Central memory CD4-positive, alpha-beta T cell (primary cell): ENCODE results near the gene TMEM204.
A peak's percentile ranks its signal among the peaks of the same experiment; 100 is the strongest.

Source experiments
- DNase-seq: peaks from one replicate; pipeline ENCODE4 v3.0.0; 2022
- total RNA-seq, 3 experiments: gene quantifications; one replicate each; lab custom pipeline; 2026; lab: John Stamatoyannopoulos, UW

TMEM204 gene
- 19.1 to 133 (median 37.0) reads per million in 3 experiments for total RNA-seq

DNA sequence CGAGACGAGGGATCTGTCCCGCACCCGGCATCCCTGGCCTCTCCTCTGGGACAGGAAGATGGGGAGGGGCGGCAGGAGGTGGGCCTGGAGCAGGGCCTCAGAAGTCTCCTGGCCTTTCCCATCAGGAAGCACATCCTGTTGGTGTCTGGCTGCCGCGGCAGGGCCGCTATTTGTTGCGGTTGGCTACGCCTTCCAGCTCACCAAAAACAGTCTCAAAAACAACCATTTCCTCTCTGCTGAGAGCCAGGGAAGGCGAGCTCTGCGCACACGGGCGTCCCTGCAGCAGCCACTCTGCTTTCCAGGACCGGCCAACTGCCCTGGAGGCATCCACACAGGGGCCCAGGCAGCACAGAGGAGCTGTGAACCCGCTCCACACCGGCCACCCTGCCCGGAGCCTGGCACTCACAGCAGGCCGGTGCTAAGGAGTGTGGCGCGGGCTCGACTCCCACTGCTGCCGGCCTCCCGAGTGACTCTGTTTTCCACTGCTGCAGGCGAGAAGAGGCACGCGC lies at the start of gene TMEM204:
Gene TMEM204, plus strand, starts transcription at position 224 of the 509 bp plus-strand sequence. CDS start 610 bp downstream, outside the sequence.
- peak; percentile 52 for DNase-seq

DNA sequence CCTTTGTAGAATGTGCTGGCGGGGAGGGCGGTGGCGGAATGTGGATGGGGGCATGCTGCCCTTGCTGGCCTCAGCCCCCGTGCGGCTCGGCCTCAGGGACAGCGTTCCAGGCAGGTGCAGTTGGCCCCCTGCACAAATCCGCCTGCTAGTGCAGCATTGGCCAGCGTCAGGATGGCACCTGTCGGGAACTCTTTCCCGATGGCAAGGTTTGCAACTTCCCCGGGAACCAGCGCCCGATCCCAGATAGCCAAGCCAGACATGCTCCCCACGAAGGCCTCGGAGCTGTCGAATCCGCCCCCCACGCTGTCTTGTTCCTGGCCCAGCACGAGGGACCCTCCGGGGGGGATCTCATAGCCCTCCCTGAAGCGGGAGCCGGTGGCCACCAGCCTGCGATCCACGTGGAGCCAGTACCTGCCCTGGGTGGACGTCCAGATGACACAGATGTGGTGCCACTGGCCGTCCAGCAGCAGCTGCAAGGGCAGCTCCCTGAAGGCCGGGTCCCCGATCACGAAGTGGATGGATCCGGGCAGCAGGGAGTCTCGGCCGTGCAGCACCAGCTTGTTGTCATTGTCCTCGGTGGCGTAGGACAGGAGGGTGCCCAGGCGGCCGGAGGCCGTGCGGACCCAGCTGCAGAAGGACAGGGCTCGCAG lies 47.5 kb upstream of the TMEM204 start:
- DNase-seq, result no peak

DNA sequence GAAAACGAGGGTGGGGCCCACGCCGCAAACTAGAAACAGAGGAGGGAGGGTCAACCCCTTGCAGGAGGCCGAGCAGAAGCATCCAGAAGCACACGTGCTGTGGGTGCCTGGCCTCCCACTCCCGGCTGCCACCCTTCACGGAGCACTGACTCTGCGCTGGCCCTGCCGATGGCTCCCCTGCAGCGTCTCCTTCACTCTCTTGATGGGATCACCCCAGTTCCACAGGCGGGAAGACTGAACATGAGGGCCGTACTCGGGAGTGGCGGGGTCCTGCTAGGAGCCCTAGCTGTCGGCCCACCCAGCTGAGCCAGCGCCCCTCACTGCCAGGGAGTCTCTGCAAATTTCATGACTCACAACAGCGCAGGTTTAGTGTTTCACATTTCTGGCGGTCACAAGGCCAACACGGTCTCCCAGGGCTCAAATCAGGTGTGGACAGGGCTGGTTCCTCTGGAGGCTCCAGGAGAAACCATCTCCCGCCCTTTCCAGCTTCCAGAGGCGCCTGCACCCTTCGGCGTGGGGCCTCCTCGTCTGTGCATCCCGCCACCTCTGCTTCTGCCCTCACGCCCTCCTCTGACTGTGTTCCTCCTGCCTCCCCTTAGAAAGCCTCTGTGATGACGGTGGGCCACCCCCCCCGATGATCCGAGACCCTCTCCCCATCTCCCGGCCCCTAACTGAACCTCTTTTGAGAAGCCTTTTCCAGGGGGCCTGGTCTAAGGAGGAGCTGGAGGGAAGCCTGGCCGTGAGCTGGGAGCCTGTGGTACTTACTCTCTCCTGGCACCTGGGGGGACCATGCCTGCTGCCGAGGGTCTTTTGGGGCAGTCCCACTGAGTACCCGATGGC lies 46.7 kb upstream of the TMEM204 start:
- no peak for DNase-seq

DNA sequence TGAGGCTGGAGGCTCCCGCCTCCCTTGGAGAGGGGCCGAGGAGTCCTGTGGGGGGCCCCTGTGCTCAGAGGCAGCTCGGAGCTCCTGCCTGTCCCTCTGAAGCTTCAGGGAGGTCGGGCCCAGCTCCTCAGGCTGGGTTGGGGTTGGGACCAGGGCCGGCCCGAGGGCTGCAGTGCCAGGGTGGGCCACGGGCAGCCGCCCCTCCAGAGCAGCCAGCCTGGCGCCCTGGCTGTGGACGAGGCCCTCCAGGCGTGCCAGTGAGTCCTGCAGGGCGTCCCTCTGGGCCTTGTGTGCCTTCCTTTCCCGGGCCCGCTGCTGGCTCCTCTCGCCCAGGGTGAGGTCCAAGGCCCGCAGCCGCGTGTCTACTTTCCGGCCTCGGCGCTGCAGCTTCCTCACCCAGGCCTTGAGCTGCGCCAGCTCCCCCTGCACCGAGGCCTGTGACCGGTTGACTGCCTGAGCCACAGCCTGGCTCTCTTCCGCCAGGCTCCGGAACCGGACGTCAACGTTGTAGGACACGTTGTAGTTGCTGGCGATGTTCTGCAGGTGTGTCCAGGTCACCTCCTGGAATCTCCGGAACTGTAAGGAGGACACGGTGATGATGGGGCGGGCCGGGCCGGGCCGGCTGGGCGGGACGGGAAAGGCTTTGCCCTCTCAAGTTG lies 45.9 kb upstream of the TMEM204 start:
- no peak for DNase-seq

DNA sequence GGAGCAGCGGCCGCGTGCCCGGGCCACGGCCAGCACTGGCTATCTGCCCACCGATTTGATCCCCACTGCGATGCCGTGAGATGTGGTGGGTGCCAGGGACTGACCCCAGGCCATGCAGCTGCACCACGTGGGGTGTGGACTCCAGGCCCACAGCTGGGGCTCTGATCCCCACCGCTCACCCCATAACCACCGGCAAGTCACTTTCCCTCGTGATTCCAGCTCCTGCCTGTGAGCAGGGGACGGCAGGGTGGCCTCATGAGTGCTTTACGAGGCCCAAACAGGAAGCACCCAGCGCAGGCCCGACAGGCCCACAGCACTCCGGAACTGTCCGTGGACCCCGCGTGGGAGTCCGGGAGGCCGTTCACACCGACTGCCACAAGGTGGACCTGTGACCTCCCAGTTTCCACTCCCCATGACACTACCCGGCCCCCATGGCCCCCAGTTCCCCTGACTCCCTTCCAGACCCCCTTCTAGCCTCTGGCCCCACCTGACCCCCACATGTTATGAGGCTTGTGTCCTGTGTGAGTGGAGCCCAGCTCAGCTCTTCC lies 45.3 kb upstream of the TMEM204 start:
- DNase-seq, result no peak

DNA sequence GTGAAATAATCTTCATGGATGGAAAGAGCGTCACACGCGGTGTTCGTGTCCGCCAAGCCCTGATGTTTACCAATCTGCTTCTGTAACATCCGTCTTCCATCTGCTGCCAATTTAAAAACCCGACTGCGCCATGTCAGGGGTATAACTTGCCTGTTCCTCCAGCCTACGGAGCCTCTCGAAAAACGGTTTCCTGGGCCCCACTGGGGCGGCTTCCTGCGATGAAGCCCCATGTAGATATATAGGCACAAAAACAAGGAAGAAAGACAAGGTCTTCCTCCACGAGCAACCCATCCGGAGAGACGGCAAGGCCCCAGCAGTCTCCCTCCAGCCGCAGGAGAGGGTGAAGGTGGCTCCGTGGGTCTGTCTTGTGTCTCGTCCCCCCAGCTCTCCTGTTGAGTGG lies 44.8 kb upstream of the TMEM204 start, which contains the start of gene PTX4:
Gene PTX4, minus strand, starts transcription at position 326 of the 400 bp plus-strand sequence. Its CDS starts 35 bp downstream, at position 291.
- no peak for DNase-seq

DNA sequence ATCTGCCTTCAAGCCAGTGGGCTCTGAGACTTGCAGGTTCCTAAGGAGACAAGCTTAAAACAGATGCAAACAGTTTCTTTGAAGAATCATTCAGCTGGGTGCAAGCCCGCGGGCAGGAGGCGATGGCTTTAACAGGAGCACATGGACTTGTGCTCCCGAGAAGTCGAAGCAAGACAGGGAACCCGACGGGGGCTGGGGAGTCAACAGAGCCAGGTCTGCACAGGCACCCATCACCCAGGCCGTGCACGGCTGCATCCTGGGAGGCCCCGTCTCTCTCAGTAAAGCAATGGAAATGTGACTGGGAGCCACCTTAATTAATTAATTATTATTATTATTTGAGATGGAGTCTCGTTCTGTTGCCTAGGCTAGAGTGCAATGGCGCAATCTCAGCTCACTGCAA lies 44.4 kb upstream of the TMEM204 start:
- no peak for DNase-seq

DNA sequence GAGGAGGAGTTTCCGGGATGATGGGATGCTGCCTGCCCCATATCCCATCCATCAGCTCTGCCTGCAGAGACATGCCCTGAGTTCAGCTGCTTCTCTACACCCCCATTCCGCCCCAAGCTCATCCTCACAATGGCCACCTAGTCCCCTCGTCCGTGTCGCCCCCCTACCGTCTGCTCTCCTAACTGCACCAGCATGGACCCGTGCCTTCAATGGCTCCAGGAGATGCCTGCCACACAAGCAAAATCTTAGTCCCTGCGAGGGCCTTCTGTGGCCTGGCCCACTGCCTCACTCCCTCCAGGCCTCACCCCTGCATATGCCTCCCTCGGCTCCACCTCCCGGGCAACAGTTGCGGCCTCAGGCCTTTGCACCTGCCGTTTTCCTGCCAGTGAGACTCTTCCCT lies 42.1 kb upstream of the TMEM204 start:
- no peak for DNase-seq

DNA sequence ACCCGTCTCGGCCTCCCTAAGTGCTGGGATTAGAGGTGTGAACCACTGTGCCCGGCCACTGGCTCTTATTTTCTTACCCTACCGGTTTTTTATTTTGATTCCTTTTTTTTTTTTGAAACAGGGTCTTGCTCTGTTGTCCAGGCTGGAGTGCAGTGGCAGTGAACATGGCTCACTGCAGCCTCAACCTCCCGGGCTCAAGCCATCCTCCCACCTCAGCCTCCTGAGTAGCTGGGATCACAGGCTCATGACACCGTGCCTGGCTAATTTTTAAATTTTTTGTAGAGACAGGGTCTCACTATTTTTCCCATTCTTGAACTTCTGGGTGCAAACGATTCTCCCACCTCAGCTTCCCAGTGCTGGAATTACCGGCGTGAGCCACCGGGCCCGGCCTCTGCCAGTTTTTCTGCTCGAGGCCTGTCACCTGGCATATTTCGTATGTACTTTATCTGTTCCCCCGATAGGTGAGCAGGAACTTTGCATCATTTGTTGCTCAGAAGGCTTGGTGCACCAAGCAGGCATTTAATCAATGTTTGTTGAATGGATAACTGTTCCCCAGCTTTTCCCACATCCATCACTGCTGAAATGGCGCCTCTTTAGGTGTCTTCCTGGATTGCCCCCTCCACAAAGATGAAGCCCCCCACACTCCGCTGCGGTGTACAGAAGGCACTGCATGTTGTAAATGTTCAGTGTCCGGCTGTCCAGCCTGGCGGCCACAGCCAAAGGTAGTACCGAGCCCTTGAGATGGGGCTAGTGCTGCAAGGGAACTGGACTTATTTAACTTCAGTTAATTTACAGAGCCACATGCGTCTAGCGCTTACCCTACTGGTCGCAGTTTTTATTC lies 41.2 kb upstream of the TMEM204 start:
- no peak for DNase-seq

DNA sequence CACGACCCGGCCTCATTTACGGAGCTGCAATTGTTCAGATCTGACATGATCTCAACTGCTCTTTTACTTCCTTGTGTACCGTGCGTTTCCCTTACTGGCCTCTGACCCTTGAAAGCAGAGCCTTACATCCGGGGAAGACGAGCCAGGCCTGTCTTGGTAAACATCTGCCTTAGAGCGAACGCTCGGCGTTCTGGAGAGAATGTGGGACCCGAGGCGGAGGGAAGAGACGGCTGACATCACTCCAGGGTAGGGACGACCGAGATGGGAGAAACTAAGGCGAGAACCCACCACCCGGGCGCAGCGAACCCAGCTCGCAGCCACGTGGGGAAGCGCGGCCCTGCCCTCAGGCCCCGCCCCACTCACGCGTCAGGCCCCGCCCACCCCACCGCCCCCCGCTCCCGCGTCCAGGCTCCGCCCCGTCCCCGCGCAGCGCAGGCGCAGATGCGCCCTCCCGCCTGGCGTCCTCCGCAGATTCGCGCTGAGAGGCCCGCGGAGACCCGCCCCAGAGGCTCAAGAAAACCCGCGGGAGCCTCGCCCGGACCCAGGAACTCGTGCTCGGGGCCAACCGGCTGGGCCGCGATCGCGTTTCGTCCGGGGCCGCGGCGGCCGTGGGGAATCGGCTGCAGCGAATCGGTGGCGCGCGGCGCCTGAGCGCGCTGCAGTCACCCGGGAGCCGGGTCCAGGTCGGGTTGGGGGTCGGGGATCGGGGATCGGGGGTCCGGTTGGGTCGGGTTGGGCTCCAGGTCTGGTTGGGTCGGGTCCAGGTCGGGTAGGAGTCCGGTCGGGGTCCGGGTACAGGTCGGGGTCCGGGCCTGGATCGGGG lies 40.3 kb upstream of the TMEM204 start, which contains the start of gene TELO2:
Gene TELO2, plus strand, starts transcription at position 438 of the 823 bp plus-strand sequence. CDS start 922 bp downstream, outside the sequence.
- peak; percentile 85 for DNase-seq

DNA sequence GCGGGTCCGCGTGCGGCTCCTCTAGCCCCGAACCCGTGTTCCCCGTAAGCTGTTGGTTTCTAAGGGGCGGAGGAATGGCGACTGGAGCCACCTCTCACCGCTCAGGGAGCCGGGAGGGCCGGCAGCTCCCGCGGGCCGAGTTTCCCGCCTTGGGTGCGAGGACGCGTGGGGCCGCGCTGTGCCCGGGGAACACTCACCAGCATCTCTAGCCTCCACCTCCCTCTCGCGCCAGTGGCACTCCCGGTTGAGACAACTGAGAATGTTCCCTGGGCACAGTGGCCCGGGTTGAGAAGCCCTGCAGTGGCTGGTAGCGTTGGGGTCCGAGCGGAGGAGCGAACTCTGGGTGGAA lies 39.7 kb upstream of the TMEM204 start:
- DNase-seq, result no peak

DNA sequence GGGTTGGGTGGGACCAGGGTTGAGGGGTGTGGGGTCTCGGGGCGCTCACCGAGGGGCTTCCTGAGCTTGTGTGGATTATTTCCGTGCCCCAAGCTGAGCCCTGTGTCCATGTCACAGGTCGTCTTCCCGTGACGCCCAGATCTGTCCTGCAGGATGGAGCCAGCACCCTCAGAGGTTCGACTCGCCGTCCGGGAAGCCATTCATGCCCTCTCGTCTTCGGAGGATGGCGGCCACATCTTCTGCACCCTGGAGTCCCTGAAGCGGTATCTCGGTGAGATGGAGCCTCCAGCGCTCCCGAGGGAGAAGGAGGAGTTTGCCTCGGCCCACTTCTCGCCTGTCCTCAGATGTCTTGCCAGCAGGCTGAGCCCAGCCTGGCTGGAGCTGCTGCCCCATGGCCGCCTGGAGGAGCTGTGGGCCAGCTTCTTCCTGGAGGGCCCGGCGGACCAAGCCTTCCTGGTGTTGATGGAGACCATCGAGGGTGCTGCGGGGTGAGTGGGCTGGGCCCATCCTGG lies 39.3 kb upstream of the TMEM204 start:
- no peak for DNase-seq

DNA sequence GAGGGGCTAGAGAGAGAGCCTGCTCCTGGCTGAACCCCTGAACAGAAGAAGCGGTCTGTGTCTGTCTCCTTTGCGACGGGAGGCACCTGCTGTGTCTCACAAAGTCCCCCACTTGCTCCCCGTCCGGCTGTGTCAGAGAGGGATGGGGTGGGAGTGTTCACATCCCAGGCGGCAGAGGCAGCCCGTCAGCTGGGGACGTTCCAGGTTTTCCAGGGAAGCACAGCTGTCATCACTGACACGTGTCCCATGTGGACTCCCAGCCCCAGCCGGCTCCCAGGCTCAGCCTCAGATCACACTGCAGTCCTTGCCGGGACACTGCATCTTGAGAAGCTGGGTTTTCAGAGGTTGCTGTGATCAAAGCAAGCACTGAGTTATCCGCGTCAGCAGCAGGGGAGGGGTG lies 38.8 kb upstream of the TMEM204 start:
- no peak for DNase-seq

DNA sequence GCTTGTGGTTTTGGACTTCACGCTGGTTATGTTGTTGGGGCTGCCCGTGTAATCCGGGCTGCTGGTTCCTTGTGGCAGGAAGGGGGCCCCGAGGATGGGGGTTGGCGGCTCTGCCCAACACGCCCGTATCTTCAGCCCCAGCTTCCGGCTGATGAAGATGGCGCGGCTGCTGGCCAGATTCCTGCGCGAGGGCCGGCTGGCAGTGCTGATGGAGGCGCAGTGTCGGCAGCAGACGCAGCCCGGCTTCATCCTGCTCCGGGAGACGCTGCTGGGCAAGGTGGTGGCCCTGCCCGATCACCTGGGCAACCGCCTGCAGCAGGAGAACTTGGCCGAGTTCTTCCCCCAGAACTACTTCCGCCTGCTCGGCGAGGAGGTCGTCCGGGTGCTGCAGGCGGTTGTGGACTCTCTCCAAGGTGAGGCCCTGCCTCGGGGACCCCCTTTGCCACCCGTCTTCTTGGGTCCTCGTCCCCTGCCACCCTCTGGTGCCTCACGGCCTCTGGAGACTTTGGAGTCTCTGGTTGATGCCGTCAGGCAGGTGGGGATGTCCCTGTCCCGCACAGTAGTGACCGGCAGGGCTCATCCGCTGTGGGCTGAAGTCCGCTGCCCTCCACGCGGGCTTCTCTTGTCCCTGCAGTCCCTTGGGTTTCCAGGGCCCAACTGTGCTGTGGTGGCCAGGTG lies 38.1 kb upstream of the TMEM204 start:
- DNase-seq, result no peak

DNA sequence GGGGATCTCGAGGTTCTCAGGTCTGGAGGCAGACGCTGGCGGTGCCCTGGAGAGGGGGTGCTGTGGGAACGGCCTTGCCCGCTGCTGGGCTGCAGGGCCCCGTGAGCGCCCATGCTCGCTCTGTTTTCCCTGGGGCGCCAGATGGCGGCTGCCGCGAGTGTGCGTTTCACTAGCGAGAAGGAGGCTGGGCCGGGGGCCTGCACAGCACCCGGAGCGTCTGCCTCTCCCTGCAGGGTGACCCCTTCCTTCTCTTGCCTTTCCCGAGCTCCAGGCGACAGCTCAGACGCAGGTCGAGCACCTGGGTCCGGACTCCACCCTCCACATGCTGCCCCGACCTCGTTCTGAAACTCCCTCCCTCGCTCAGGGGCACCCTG lies 37.6 kb upstream of the TMEM204 start:
- no peak for DNase-seq

DNA sequence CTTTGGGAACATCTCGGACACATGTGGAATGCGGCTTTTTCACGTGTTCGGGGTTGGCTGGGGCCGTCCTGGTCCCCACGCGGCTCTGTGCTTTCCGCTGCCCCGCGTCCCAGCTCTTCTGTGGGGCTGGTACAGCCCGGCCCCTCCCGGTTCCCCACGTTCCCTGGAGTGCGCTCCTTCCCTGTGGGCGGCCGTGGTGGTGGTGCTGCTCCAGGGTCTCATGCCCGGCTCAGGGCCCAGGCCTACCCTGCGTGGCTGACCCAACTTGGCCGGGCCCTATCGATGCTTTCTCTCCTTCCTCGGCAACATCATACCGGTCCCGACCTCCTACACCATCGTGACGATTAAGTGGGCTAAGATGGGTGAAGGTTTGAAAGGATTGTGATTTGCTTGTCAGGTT lies 37.0 kb upstream of the TMEM204 start:
- no peak for DNase-seq

DNA sequence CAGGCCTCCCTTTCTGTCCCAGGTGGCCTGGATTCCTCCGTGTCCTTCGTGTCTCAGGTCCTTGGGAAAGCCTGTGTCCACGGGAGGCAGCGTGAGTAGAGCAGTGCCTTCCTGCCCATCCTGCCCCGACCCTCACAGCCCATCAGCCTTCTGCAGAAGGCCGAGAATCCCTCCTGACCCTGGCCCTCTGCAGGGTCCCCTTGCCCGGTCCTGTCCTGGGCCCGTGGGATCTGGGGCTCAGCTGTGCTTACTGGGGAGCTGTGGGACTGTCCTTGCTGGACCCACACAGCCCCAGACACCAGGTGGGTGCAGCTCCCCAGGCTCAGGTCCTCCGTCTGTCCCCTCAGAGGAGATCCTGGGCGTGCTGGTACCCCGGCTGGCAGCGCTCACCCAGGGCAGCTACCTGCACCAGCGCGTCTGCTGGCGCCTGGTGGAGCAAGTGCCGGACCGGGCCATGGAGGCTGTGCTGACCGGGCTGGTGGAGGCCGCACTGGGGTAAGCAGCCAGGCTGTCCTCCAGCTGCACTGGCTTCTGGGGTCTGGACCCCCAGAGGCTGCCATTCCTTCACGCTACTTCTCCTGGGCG lies 36.4 kb upstream of the TMEM204 start:
- DNase-seq, result no peak

DNA sequence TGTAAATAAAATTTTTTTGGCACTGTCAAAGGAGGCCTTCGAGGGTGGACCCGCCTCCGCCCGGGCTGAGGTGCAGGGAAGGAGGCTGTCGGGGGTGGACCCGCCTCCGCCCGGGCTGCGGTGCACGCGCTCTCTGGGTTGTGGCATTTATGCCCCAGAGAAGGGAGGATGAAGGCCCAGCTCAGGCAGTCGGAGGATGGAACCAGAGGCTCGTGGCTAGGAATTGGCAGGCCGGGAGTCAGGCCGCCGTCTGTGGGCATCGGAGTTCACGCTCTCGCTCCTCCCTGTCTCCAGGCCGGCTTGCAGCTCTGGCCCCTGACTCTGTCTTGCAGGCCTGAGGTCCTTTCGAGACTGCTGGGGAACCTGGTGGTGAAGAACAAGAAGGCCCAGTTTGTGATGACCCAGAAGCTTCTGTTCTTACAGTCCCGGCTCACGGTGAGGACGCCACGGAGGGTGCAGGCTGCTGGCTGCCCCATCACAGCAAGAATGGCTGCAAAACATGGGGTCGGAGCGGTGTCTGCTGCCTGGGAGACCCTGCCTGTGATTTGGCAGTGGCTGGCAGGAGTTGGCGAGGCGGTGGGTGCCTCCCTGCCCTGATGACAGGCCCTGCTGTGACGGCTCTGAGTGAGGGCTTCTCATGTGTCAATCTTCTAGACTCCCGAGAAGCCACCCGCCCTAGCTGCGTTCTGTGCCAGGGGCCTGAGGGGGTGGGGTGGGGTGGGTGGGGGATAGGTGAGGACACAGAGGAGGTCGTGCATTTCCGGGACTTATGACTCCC lies 34.4 kb upstream of the TMEM204 start:
- DNase-seq, result no peak
